ENCODE measurements around the gene DLGAP5.

DLGAP5 gene

DNA sequence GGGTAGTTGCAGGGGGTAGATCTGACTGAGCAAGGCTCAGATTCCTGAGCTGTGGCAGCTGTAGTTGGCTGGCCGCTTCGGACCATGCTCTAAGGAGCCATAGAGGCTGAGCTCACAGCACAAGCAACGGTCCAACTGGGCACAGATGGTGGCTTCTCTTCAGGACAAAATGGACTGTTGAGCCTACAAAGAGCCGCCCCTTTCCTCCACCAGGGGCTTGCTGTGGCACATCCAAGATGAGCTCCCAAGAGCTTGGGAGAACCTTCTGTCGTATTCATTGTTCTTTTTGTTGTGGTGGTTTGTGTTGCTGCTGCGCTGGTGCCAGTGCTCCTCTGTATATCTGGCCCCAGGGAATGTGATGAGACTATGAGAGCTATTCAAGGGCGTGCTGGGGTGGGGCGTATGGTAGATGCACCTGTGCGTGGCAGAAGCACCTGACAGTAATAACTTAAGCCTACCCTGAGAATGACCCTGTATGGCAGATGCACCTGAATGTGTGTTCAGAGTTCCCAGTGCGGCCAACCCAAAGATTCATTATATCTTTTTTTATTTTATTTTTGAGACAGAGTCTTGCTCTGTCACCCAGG lies 80.2 kb downstream of the DLGAP5 start:
- TF ChIP-seq TAF1 (IDR thresholded peaks at IDR 0.05; ENCODE audit: low read depth) (no peak), TEAD4 (IDR thresholded peaks at IDR 0.05) (no peak), TCF12 (IDR thresholded peaks at IDR 0.05; ENCODE audit: low read depth) (no peak), RAD21 (IDR thresholded peaks at IDR 0.05; ENCODE audit: low read depth) (no peak), NFIC (IDR thresholded peaks at IDR 0.05) (no peak), ZBTB7A (IDR thresholded peaks at IDR 0.05; ENCODE audit: low read depth) (no peak), EGR1 (IDR thresholded peaks at IDR 0.05) (no peak), REST (IDR thresholded peaks at IDR 0.05; ENCODE audit: low read depth) (no peak), CREB1 (IDR thresholded peaks at IDR 0.05; ENCODE audit: low read depth) (no peak), EP300 (IDR thresholded peaks at IDR 0.05; ENCODE audit: borderline replicate concordance) (no peak), CEBPB (IDR thresholded peaks at IDR 0.05) (no peak), YY1 (IDR thresholded peaks at IDR 0.05; ENCODE audit: low read depth) (no peak)
- TF ChIP-seq, protein P1, sequence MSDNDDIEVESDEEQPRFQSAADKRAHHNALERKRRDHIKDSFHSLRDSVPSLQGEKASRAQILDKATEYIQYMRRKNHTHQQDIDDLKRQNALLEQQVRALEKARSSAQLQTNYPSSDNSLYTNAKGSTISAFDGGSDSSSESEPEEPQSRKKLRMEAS (IDR thresholded peaks at IDR 0.05), result no peak
- TF ChIP-seq, protein P2, sequence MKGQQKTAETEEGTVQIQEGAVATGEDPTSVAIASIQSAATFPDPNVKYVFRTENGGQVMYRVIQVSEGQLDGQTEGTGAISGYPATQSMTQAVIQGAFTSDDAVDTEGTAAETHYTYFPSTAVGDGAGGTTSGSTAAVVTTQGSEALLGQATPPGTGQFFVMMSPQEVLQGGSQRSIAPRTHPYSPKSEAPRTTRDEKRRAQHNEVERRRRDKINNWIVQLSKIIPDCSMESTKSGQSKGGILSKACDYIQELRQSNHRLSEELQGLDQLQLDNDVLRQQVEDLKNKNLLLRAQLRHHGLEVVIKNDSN (IDR thresholded peaks at IDR 0.05), result no peak

DNA sequence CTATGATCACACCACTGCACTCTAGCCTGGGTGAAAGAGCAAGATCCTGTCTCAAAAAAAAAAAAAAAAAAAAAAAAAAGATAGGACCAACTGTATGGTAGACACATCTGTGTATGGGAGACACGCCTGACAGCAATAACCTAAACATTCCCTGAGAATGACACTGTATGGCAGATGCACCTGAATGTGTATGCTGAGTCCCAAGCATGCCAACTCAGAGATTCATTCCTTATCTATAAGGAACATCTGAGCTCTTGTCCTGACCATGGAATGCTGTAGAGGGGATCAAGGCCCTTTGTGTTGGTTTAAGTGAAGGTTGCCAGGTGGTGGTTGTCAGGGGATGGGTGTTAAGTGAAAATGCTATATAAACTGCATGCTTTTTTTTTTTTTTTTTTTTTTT lies 81.5 kb downstream of the DLGAP5 start:
- TF ChIP-seq ZBTB7A (IDR thresholded peaks at IDR 0.05; ENCODE audit: low read depth), result no peak
- TF ChIP-seq, protein P2 (IDR thresholded peaks at IDR 0.05), result no peak
- TF ChIP-seq, protein P1 (IDR thresholded peaks at IDR 0.05), result no peak

GRCh38 chr14:55107766-55108554 lies 83.4 kb downstream of the DLGAP5 start:
- TF ChIP-seq, protein P1 (IDR thresholded peaks at IDR 0.05), result peak; percentile 99
- TF ChIP-seq FOXM1 (IDR thresholded peaks at IDR 0.05; ENCODE audit: borderline replicate concordance, low read depth) (peak; percentile 55; the same call in 1 of the 2 replicates), TEAD4 (IDR thresholded peaks at IDR 0.05) (peak; percentile 33; the same call in 1 of the 2 replicates), CEBPB (IDR thresholded peaks at IDR 0.05) (no peak), YY1 (IDR thresholded peaks at IDR 0.05; ENCODE audit: low read depth) (no peak), ZBTB7A (IDR thresholded peaks at IDR 0.05; ENCODE audit: low read depth) (no peak), EP300 (IDR thresholded peaks at IDR 0.05; ENCODE audit: borderline replicate concordance) (peak; percentile 52; the same call in 1 of the 2 replicates), REST (IDR thresholded peaks at IDR 0.05; ENCODE audit: low read depth) (no peak), EGR1 (IDR thresholded peaks at IDR 0.05) (peak; percentile 95), NFIC (IDR thresholded peaks at IDR 0.05) (no peak; the same call in 1 of the 2 replicates), TCF12 (IDR thresholded peaks at IDR 0.05; ENCODE audit: low read depth) (peak; percentile 82), CREB1 (IDR thresholded peaks at IDR 0.05; ENCODE audit: low read depth) (no peak), TAF1 (IDR thresholded peaks at IDR 0.05; ENCODE audit: low read depth) (peak; percentile 38), RAD21 (IDR thresholded peaks at IDR 0.05; ENCODE audit: low read depth) (no peak; the same call in 1 of the 2 replicates)
- TF ChIP-seq, protein P2 (IDR thresholded peaks at IDR 0.05), result peak; percentile 39

GRCh38 chr14:55105991-55106390 lies 85.4 kb downstream of the DLGAP5 start:
- TF ChIP-seq RAD21 (IDR thresholded peaks at IDR 0.05; ENCODE audit: low read depth) (no peak), NFIC (IDR thresholded peaks at IDR 0.05) (no peak), CEBPB (IDR thresholded peaks at IDR 0.05) (no peak), TEAD4 (IDR thresholded peaks at IDR 0.05) (no peak), TAF1 (IDR thresholded peaks at IDR 0.05; ENCODE audit: low read depth) (no peak), FOXM1 (IDR thresholded peaks at IDR 0.05; ENCODE audit: borderline replicate concordance, low read depth) (no peak), CREB1 (IDR thresholded peaks at IDR 0.05; ENCODE audit: low read depth) (no peak), EP300 (IDR thresholded peaks at IDR 0.05; ENCODE audit: borderline replicate concordance) (no peak)
- TF ChIP-seq, protein P1 (IDR thresholded peaks at IDR 0.05), result no peak
